HG03558 (cell line): ENCODE results near the gene AGT.
"Not testable (repeated sequence)": the region's sequence is repeated elsewhere in the genome, so short reads cannot be mapped to it uniquely, and the experiment has no call there.

ENCODE experiments used
- ATAC-seq: cut with Tn5 transposase; IDR thresholded peaks from one replicate; pipeline ENCODE4 v1.9.1; 2021; ENCODE audit warnings: moderate number of reproducible peaks; ENCODE audit not compliant: unreplicated experiment; ENCODE audit errors: extremely low read depth

Gene AGT

DNA sequence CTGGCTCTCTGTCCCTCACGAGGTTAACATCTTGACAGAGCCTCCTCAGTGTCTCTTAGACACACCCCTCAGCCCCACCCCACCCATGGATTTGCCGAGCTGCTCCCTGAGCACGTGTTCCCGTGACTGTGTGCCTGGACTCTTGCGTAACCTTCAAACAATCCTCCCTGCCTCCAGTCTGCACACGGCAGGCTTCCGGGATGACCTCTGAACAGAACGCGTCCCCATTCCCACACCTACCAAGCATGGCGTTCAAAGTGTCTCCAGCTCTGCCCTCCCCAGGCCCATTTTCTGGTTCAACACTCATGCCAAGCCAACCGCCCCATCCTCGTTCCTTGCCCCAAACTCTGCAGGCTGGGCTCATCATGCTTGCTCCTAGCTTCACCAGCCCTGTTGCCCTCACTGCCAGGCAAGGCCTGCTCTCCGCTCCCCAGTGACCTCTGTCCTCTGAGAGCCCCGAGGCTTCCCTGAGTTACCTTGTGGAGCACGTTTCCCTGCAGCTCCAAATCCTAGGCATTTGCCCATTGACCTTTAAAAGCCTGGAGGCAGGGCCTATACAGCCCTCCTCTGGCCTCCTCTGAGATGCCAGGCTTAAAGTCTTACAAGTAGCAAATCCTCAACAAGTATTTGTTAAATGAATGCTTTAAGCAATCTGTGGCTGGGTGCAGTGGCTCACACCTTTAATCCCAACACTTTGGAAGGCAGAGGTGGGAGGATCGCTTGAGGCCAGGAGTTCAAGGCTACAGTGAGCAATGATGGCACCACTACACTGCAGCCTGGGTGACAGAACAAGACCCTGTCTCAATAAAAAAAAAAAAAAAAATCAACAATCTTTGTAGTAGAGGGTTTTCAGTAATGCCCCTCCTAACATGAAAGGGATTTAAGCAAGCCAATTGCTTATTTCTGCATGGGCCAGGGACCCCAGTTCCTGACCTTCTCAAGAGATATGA, 5.0 kb downstream of the AGT start:
- no peak for ATAC-seq

DNA sequence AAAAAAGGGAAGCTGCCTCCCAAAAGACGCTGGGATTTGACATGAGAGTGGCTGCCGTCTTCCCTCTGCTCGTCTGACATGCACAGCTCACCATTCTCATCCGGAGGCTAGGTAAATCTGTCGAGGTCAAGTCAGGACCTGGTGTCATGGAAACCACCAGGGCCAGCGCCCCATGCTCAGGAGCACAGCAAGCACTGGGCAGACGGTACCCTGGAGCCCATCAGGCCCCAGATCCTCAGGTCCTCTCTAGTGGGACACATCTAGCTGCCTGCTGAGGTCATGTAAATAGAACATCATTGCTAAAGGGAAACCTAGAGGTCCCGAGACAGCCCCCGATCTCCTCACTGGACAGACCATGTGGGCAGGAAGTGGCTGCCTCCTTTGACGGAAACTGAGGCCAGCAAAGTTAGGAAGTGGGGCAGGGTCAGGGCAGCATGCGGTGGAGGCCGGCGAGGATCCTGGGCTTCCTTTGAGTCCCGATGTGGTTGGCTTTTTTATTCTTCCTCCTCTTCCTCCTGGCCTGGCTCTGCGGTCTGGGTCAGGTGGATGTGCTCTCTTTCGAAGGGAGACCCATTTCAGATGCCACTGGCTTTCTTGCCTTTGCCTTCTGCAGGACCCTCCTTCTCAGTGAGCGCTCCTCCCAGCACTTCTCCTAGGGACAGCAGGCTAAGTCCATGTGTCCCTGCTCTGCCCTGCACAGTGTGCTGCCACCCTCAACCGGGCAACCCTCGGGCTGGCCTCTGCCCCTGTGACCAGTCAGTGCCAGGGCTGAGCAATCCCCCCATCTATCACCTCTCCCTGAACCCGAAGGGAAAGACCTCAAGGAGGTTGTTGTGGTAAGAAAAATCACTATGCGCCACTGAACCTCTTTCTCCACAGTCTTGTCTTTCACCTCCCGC, 5.9 kb downstream of the AGT start:
- no peak for ATAC-seq

DNA sequence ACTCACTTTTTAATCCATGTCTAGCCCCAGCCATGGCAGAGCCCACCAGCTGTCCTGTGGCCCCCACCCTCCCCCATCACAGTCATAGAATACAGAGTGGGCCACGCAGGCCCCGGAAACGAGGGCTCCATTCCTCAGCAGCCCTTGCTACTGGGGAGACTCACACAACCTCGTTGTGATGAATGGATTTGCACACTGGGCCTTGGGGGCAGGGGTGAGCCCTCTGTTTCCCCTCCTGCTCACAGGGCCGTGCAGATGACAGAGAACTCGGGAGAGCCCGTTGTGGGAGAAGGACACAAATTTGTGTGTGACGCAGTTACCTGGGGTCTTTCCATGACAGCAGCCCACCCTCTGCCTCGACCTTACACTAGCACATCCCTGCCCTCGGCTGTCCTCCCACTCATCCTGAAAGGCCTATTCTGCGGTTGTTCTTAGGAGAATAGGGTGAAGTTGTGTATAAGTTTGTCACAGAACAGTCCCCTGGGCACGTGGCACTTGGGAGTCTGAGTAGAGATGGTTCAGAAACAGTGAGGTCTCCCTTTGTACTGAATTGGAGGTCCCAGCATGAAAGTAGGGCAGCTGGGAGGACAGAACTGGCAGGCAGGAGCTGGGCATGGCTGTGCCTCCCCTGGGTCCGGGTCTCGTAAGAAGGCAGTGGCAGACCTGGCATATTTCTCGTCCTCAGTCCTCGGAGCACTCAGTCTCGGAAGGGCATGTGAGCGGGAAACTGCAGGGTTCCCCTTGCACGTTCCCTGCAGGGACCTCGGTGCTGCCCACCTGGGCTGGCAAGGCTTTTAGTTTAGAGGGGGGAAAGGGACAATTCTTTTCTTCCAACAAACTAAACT, 6.8 kb downstream of the AGT start:
- ATAC-seq, result no peak

DNA sequence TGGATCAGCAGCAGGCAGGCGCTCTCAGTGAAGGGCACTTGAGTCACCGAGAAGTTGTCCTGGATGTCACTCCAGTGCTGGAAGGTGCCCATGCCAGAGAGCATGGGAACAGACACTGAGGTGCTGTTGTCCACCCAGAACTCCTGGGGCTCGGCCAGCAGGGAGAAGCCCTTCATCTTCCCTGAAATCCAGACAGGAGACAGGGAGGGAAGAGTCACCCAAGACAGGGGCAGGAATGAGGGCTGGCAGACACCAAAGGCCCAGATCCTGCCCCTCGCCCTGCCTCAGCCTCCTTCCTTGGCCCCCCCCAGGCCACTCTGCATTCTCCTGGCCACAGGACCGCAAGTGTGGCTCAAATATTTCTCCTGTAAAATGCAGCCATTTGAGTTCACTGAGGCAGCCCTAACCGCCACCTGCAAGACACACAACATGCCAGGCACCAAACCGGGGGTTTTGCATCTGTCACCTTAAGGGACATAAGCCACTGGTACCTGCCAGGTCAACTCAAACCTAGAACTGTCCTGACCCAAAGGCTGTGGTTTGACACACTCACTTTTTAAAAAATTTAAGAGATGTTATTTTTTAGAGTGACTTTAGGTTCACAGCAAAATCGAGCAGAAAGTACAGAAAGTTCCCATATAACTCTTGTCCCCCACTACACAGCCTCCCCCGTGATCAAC, 7.8 kb downstream of the AGT start:
- no peak for ATAC-seq

DNA sequence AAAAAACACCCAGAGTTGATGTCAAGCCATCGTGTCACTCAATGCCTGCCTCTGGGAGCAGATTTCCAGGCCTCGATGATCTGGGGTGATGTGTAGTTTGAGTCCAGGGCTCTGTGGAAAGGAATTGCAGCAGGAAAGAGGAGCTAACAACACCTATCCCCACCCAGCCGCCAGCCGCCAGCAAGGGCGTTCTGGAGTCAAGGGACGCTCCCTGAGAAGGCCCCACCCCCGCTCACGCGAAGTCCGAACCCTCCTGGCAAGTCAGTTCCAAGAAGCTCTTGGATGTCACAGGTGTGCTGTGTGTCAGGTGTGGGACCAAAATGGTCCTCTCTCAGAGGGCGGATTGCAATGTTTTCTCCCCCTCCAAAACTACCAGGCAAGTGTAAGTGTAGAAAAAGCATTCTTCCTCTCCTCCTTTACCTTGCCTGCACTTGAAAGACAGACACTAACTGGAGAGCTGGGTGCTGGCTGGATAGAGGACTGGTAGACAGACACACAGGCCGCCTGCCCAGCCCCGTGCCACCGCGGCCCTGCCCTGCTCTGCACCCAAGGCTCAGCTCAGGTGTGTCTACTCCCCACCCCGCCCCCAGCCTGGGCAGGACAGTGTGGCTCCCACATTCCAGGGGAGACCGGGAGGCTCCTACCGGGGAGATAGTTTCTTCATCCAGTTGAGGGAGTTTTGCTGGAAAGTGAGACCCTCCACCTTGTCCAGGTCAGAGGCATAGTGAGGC, 8.5 kb downstream of the AGT start:
- ATAC-seq, result no peak

DNA sequence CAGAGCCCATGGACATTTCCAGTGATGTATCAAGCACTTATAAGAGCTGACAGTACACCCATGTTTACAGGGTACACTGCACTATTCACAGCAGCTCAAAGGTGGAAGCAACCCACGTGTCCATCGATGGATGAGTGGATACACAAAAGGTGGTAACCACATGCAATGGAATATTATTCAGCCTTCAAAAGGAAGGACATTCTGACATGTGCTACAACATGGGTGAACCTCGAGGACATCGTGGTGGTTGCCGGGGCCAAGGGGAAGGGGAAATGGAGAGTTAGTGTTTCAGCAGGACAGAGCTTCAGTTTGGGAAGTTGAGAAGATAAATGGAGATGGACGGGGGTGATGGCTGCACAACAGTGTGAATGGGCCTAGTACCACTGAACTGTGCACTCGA, 9.1 kb downstream of the AGT start:
- ATAC-seq, result no peak

DNA sequence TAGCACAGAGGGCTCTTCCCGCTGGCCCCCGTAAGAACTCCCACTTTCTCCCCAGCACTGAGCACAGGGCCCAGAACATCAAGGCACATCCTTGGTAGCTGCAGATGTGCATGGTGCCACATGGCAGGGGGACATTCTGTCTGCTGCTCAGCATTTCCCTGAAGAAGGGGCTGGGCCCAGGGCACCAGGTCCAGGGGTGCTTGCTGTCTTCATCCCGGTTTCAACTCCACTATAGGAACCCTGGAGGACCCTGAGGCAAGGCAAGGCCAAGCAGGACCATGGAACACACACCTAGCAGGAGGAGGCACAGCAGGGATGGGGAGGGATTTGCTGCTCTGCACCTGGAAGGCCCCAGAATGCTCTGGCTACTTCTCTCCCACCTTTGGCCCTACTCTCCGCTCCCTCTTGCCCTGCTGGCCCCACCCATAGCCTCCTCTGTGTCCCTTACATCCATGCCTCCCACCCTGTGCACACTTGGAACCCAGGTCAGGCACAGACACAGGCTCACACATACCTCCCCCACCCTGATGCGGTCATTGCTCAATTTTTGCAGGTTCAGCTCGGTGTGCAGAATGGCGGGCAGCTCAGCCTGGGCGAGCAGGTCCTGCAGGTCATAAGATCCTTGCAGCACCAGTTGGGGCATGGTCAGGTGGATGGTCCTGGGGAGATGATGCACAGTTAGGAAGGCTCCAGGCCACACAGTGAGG, 10.1 kb downstream of the AGT start:
- ATAC-seq, result no peak

DNA sequence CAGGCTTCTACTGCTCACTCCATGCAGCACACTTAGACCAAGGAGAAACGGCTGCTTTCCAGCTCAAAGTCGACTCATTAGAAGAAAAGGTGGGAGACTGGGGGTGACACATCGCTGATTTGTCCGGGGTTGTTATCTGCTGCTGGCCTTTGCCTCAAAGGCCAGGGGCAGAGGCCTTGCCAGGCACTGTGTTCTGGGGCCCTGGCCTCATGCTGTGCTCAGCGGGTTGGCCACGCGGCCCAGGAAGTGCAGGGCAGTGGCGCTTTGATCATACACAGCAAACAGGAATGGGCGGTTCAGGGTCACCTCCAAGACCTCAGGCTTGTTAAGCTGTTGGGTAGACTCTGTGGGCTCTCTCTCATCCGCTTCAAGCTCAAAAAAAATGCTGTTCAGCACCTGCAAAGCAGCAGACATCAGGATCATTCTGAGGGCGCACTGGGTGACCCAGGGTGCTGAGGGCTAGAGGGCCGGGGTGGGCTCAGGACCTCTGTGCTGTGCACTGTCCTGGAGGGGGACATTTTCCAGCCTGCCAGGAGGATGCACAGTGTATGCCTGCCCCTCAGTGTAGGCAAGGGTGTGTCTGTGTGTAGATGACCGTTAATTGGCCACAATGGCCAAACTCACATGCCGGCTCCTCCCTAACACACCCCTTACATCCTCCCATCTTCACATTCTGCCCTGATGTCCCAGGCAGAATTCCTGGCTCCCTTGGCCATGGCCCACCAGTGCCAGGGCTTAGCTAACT, 10.8 kb downstream of the AGT start:
- no peak for ATAC-seq

DNA sequence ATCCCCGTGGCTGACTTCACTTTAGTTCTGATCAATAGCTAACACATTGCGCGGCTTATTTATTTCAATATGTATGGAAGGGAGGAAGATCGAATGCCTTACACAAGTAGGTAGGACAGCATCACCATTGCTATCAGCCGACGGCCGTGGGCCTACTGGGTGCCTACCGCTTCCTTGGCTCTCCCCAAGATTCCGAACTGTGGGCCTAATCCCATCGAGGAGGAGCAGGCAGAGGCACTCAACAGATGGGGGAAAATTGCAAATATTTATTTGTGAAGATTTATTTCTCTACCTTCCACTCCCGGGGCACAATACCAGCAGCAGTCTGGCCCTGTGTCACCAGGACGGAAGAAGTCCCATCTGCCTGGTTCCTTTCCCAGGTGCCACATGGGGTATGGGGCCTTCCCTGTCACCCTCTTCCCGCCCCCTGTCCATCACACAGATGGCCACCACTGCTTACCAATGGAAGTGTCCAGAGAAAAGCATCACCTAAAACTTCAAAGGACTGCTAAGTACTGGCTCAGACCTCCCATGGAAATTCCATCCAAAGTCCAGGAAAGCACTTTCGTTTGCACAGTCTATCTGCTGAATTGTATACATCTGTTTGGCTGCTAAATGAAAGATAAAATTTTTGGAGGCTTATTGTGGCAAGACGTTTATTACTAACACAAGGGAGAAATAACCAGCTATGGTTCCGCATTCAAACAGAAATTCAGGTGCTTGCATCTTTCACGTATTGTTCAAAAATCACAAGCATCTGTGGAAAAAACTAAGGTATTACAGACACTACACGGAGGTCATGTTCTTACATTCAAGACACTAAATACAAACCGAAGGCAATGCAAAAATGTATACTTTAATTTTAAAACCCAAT, 11.8 kb downstream of the AGT start:
- no peak for ATAC-seq

DNA sequence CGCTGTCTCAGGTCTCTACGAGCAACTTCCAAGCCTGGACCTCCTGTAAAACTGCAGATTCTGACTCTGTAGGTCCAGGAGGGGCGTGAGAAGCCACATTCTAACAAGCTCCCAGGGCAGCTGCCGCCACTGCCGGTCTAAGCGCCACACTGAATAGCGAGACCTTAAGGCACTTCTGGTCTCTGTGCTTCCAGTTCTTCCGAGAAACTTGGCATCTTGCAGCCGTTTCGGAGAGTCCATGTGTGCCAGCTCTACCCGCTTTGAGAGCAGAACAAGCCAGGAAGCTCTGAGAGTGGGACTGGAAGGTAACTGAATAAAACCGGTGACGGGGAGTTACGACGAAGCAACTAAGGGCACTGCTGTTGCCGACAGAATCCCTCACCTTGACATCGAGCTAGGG, 12.5 kb downstream of the AGT start:
- ATAC-seq, result no peak

DNA sequence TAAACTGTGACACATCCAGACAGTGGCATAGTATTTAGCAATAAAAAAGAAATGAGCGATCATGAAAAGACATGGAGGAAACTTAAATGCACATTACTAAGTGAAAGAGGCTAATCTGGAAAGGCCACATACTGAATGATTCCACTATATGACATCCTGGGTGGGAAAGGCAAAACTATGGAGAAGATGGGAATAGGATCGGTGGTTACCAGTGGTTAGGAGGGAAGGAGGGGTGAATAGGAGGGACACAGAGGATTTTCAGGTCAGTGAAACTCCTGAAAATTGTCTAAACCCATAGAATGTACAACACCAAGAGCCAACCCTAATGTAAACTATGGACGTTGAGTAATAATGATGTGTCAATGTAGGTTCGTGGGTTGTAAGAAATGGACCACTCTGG, 13.8 kb downstream of the AGT start:
- no peak for ATAC-seq

DNA sequence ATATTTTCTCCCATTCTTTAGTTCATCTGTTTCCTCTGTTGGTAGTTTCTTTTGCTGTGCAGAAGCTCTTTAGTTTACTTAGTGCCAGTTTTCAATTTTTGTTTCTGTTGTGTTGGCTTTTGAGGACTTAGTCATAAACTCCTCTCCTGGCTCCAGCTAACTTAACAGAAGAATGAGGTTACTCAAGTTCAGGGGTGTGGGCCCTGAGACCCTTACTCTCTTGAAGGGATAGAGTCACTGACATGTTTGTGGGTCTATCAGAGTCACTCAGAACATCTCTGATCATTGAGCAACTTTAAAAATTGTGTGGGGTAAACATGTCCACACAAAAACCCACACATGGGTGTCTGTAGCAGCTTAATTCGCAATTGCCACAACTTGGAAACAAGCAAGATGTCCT, 14.2 kb downstream of the AGT start:
- ATAC-seq, result no peak

DNA sequence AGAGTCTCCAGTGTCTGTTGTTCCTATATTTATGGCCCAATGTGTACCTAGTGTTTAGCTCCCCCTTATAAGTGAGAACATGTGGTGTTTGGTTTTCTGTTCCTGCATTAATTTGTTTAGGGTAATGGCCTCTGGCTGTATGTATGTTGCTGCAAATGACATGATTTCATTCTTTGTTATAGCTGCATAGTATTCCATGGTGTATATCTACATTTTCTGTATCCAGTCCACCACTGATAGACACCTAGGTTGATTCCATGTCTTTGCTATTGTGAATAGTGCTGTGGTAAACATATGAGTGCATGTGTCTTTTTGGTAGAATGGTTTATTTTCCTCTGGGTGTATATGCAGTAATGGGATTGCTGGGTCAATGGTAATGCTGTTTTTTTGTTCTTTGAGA, 15.0 kb downstream of the AGT start:
- ATAC-seq, result not testable (repeated sequence)

DNA sequence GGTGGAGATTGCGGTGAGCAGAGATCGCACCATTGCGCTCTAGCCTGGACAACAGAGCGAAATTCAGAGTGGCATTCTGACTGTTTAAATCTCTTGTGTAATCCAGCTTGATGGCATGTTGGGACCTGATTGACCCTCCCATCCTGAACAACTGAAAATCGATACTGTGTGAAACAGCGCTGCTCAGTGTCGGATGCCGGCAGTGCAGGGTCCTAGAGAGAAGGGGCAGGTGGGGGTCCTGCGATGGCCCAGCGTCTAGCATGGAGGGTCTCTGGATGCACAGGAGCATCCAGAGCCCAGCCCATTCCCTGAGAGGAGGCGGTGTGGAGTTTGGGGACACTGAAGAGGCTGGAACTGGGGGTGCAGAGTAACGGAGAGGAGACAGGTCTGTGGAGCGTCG, 15.8 kb downstream of the AGT start:
- ATAC-seq, result no peak

DNA sequence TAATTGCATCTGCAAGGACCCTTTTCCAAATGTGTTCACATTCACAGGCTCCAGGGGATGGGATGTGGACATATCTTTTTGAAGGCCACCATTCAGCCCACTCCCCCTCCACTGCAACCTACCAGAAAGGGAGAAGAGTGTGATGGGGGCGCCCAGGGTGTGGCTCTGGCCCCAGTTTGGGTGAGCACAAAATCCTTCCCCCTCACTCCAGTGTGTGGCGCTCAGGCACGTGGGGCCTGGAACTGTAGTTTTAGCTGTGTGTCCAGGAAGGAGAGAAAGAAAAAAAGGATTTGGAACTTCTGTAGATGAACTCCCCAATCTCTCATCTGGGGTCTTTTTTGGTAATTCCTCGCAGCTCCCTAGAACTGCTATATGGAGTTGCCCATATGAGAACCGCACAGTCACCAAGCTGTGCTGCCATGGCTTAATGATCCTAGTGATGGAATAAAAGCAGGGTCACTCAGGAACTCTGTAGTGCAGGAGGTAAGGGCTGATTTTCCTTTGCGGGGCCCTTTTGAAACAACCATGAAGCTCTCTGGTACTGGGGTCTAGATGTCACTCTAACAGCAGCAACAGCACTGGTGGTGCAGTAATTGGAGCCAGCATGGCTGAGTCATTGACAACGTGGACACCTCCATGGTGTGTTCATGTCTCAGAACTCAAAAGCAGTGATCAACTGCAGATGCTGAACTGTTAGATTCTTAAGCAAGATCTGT, 17.0 kb downstream of the AGT start:
- ATAC-seq, result no peak

DNA sequence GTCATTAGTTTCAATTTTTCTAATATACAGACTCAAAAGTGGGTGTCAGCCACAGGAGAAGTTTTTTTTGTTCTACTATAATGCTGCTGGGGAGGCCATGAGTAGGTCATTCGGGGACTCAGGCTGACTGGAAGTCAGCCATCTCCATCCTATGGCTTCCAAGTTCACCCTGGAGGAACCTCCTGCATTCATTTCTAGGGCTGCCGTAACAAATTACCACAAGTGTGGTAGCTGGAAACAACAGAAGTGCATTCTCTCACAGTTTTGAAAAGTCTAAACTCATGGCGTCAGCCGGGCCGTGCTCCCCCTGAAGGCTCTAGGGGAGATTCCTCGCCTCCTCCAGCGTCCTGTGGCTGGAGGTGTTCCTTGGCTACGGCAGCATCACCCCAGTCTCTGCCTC, 17.7 kb downstream of the AGT start:
- no peak for ATAC-seq
